Measurements from ENCODE around the gene STARD3.

DNA sequence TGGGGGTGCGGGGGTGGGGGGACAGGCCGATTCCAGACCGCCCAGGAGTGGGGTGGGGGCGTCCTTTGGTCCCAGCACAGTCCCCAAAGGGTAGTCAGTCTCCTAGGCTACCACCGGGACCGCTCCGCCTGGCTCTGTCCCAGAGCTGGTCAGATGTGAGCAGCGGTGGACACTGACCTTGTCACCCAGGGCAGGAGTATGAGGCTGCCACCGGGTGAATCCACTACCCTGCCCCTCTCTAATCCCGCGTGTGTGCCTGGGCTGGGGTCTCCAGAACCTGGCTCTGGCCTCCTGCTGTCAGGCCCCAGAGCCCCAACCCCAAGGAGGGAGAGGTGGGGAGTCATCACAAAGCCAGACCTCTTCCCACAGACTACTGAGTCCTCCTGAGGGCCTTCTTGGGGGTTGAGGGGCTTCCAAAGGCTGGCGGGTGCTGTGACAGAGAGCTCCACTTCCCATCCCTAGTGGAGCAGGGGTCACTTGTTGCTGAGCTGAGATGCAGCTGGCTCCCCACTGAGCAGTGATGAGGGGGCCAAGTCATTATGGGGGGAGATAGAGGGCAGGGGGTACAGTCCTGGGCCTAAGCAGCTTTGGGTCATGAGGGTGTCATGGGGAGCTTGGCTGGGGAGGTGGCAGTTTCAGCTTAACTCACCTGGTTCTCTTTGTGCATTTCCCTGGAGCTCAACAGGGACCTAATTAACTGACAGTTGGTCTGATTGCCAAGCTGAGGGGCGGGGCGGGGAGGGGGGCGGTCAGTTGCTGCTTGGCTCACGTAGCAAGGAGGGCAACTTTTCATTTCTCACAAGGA is 9.0 kb upstream of the STARD3 start:
- TF ChIP-seq EZH2 (IDR thresholded peaks at IDR 0.05; ENCODE audit: borderline replicate concordance, low read length) = no peak
- TF ChIP-seq, protein P1, sequence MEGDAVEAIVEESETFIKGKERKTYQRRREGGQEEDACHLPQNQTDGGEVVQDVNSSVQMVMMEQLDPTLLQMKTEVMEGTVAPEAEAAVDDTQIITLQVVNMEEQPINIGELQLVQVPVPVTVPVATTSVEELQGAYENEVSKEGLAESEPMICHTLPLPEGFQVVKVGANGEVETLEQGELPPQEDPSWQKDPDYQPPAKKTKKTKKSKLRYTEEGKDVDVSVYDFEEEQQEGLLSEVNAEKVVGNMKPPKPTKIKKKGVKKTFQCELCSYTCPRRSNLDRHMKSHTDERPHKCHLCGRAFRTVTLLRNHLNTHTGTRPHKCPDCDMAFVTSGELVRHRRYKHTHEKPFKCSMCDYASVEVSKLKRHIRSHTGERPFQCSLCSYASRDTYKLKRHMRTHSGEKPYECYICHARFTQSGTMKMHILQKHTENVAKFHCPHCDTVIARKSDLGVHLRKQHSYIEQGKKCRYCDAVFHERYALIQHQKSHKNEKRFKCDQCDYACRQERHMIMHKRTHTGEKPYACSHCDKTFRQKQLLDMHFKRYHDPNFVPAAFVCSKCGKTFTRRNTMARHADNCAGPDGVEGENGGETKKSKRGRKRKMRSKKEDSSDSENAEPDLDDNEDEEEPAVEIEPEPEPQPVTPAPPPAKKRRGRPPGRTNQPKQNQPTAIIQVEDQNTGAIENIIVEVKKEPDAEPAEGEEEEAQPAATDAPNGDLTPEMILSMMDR (conservative IDR thresholded peaks at IDR 0.05 in 1 of 2, IDR thresholded peaks at IDR 0.05 in 1 of 2; ENCODE audit: extremely low read depth in 1 of 2, insufficient read depth in 1 of 2, low read depth in 1 of 2, low read length in 2 of 2) = no peak

Measured in mammary epithelial cell (primary cell).